ENCODE data around the gene C17orf113.

The C17orf113 gene

GRCh38 chr17:42067371-42068091 is 17.1 kb upstream of the C17orf113 start:
- Histone ChIP-seq H3K27me3 (ENCODE audit: insufficient read depth, low read depth, severe bottlenecking) (no peaks in the 10 kb centered on the region), H3K27ac (peak overlapping the region; percentile 12; the same call in 1 of the 2 replicates), H3K4me3 (ENCODE audit: low read depth, low read length) (no peak overlapping the region), H3K36me3 (no peaks in the 10 kb centered on the region), H3K9me3 (ENCODE audit: severe bottlenecking) (no peaks in the 10 kb centered on the region)
- DNase-seq: peak; percentile 88
- TF ChIP-seq CTCF (IDR thresholded peaks at IDR 0.05; ENCODE audit: low read depth, low read length): peak; percentile 98

GRCh38 chr17:42065201-42065600 is 14.8 kb upstream of the C17orf113 start:
- no peak for TF ChIP-seq CTCF (IDR thresholded peaks at IDR 0.05; ENCODE audit: low read depth, low read length)
- H3K4me3 ChIP-seq (ENCODE audit: low read depth, low read length): no peak overlapping the region
- no peaks in the 10 kb centered on the region for H3K9me3 ChIP-seq (ENCODE audit: severe bottlenecking)
- H3K27me3 ChIP-seq (ENCODE audit: insufficient read depth, low read depth, severe bottlenecking): no peaks in the 10 kb centered on the region
- DNase-seq: no peak
- H3K27ac ChIP-seq: no peak overlapping the region
- no peaks in the 10 kb centered on the region for H3K36me3 ChIP-seq

- Histone ChIP-seq H3K4me3 (ENCODE audit: low read depth, low read length) (no peak overlapping the region), H3K27me3 (ENCODE audit: insufficient read depth, low read depth, severe bottlenecking) (no peaks in the 10 kb centered on the region), H3K9me3 (ENCODE audit: severe bottlenecking) (no peaks in the 10 kb centered on the region), H3K36me3 (no peaks in the 10 kb centered on the region), H3K27ac (no peak overlapping the region)
- TF ChIP-seq CTCF (IDR thresholded peaks at IDR 0.05; ENCODE audit: low read depth, low read length): no peak
- no peak for DNase-seq
Measured at GRCh38 chr17:42062681-42063080, 12.3 kb upstream of the C17orf113 start.

- H3K27me3 ChIP-seq (ENCODE audit: insufficient read depth, low read depth, severe bottlenecking): no peaks in the 10 kb centered on the region
- no peak overlapping the region for H3K4me3 ChIP-seq (ENCODE audit: low read depth, low read length)
- TF ChIP-seq CTCF (IDR thresholded peaks at IDR 0.05; ENCODE audit: low read depth, low read length): no peak
- no peaks in the 10 kb centered on the region for H3K36me3 ChIP-seq
- H3K27ac ChIP-seq: no peak overlapping the region
- no peak for DNase-seq
- H3K9me3 ChIP-seq (ENCODE audit: severe bottlenecking): no peaks in the 10 kb centered on the region
Measured at GRCh38 chr17:42061646-42062487, 11.5 kb upstream of the C17orf113 start.

GRCh38 chr17:42060231-42060630 is 9.8 kb upstream of the C17orf113 start:
- no peak for DNase-seq
- Histone ChIP-seq H3K4me3 (ENCODE audit: low read depth, low read length) (no peak overlapping the region), H3K27me3 (ENCODE audit: insufficient read depth, low read depth, severe bottlenecking) (no peaks in the 10 kb centered on the region), H3K9me3 (ENCODE audit: severe bottlenecking) (no peaks in the 10 kb centered on the region), H3K36me3 (no peaks in the 10 kb centered on the region), H3K27ac (no peak overlapping the region)
- TF ChIP-seq CTCF (IDR thresholded peaks at IDR 0.05; ENCODE audit: low read depth, low read length): no peak

Data from WERI-Rb-1 (cell line).